GM18951 (cell line): ENCODE results near the gene MMP7.
"Not testable (repeated sequence)": the region's sequence is repeated elsewhere in the genome, so short reads cannot be mapped to it uniquely, and the experiment has no call there.

Source experiments
- POLR2A ChIP-seq: IDR thresholded peaks from 4 replicates; pipeline ENCODE4 v1.6.1; 2011; ENCODE audit warnings: mild to moderate bottlenecking; ENCODE audit not compliant: insufficient read length, insufficient read depth; ENCODE audit errors: extremely low read depth
- in situ Hi-C: fragments of 300-500 bp; cut with MboI; formaldehyde crosslinking; loops from one replicate; pipeline ENCODE4 v1.12.0; 2022; ENCODE audit warnings: low sequenced_read_pairs, mixed read lengths, inconsistent platforms; ENCODE audit not compliant: unreplicated experiment

MMP7 gene

DNA sequence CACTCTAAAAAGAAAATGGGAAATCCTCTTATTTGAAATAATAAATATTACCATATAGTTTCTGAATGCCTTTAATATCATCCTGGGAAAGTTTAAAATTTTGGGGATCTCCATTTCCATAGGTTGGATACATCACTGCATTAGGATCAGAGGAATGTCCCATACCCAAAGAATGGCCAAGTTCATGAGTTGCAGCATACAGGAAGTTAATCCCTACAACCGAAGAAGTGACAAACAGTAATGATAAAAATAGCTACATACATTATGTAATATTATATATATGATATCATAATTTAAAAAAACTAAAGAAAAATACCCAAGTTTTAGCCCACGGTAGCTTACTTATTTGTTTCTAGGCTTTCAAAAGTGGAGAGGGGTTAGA, 7.4 kb downstream of the MMP7 start:
- in situ Hi-C loops = no loop called here
- no peak for TF ChIP-seq POLR2A

DNA sequence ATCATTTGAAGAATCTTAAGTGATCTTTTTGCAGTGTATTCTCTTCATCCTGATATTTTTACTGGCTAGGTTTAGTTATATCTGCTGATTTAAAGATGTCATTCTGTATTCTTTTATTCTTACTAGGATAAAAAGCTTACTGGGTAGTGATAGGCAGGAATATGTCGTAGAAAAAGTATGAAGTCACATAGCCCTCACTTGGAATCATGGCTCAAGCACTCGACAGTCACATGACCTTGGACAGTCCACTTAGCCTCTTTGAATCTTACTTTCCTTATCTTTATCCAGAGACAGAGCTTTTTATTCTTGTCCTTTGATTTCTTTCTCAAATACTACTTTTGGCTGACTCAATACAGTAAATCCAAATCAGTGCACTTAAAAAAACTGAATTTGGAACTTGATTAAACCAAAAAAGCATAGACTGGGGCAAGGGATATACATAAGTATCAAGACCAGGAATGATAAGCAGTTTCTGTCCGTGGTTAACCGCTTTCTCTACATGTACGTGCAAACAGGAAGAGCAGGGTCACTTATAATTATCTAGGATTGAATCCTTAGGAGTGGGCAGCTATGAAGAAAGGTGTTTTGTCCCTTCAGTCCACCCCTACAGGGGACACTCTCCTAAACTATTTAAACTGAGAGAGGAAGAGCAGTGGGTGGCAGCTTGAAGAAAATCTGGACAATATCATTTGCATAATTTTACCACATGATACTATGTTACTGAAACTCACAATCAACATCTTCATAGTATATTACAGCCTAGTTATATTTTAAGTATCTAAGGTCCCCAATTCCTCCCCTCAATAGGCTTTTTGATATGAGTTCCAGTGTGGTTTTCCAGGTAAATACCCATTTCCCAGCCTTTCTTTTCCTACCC, 8.0 kb downstream of the MMP7 start:
- no peak for TF ChIP-seq POLR2A
- in situ Hi-C loops = no loop called here

DNA sequence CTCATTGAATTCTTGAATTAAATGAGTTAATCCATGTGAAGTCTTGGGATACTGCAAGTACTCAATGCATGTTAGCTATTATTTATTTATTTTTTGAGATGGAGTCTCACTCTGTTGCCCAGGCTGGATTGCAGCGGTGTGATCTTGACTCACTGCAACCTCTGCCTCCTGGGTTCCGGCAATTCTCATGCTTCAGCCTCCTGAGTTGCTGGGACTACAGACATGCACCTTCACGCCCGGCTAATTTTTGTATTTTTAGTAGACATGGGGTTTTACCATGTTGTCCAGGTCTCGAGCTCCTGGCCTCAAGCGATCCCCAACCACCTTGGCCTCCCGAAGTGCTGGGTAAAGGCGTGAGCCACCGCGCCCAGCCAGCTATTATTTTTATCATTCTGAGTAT, 9.4 kb downstream of the MMP7 start:
- TF ChIP-seq POLR2A = no peak
- in situ Hi-C loops = no loop called here

DNA sequence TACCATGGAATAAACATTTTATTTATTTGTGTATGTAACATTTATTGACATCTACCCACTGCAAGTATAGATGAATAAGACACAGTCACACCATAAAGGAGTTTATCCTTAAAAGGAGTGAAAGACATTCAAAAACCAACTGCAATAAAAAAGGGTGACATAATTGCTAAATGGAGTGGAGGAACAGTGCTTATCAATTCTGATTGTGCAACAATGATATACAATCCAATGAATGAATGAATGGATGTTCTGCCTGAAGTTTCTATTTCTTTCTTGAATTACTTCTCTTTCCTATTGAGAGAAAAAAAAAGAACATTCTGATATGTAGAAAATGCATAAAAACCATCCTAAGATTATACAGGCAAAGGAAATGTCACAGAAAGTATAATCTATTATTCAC, 10.0 kb downstream of the MMP7 start:
- in situ Hi-C loops = no loop called here

DNA sequence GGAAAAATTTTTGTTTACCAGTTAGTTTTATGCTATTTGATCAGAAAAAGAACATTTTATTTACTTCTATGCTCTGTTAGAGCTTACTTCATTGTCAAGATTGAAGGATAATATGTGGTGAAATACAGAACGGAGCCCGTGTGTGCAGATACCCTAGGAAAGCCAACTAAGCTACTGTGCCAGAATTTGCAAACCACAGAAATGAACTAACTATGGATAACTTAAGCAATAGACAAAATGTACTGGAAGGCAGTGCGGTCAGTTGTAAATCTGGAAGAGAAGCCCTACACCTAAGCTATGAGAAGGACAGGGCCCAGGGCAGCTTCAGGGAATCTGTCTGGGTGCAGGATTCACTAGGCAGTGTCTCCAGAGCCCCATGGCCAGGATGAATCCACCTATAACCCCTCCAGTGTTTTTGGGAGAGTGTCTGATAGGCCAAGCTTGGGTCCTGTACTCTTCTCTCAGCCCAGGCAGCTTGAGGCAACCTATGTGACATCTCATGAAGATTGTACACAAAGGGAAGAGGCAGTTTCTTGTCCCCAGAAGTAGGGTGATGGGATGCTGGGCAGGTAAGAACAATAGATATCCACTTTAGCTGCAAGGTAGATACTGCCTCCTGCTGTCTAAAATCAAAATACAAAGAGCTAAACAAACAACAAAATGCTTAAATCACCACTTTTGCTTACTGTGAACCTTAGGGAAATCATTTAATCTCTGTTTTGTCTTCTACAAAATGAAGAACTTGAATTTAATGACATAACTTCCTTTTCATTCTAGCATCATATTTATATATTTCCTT, 12.1 kb downstream of the MMP7 start:
- TF ChIP-seq POLR2A = no peak
- in situ Hi-C loops = no loop called here

More for the DNA sequence above, 10.0 kb downstream of the MMP7 start:
- TF ChIP-seq POLR2A = no peak

DNA sequence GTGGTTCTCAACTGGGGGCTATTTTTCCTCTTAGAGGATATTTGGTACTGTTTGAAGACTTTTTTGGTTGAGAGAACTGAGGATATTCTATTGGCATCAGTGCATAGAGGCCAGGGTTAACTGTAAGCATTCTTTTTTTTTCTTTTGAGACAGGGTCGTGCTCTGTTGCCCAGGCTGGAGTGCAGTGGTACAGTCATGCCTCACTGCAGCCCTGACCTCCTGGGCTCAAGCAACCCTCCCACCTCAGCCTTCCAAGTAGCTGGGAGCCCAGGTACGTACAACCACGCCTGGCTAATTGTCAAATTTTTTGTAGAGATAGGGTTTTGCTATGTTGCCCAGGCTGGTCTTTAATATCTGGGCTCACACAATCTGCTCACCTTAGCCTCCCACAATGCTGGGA, 12.9 kb downstream of the MMP7 start:
- in situ Hi-C loops = no loop called here
- no peak for TF ChIP-seq POLR2A

DNA sequence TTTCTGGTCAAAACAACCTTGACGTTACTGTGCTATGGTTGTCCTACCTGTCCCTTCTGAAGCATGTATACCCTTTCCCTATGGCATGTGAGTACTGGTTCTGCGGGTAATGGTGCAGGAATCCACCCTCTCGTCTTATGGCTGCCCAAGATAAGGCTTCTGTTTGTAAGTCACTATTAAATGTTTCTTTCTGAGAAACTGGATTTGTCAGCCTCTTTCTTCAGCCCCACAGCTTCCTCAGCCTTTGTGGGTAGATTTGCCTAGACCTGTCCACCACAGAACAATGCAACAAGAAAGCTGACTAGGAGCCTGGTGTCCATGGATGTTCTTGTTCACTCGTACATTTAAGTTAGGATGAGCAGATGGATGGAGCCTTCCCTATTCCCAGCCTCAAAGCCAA, 14.4 kb downstream of the MMP7 start:
- in situ Hi-C loops = no loop called here
- TF ChIP-seq POLR2A = no peak

DNA sequence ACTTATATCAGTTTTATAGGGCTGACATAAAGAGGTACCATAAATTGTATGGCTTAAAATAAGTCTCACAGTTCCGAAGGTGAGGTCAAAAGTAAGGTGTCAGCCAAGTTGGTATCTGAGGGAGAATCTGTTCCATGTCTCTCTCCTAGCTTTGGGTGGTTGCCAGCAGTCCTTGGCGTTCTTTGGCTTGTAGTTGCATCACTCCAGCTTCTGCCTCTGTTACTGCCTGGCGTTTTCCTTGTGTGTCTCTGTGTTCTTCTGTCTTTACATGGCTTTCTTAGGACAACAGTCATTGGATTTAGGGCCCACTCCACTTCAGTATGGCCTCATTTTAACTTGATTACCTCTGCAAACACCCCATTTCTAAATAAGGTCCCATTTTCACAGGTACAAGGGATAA, 16.7 kb downstream of the MMP7 start:
- in situ Hi-C loops = no loop called here
- TF ChIP-seq POLR2A = no peak

DNA sequence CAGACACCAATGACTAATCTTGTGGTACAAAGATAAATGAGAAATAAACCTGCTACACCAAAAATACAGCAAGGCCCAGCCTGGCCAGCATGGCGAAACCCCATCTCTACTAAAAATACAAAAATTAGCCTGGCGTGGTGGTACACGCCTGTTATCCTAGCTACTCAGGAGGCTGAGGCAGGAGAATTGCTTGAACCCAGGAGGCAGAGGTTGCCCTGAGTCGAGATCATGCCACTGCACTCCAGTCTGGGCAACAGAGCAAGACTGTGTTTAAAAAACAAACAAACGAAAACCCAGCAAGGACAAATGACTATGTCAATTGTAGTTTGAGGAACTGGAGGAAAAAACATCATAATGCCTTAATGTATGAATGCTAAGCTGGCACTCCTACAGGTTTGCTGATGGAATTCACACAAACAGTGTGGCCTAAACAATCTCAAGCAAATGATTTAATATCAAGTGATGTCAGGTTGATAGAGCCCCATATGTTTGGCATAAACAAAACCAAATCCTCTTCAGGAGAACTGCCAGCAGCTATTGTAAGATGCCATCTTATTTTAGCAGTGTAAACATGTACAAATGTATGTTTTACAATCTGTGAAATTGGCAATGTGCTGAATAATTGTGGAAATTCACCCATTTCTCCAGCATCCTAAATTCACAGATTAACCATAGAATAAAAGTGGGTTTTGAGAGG, 20.0 kb downstream of the MMP7 start:
- TF ChIP-seq POLR2A = no peak
- in situ Hi-C loops = no loop called here

DNA sequence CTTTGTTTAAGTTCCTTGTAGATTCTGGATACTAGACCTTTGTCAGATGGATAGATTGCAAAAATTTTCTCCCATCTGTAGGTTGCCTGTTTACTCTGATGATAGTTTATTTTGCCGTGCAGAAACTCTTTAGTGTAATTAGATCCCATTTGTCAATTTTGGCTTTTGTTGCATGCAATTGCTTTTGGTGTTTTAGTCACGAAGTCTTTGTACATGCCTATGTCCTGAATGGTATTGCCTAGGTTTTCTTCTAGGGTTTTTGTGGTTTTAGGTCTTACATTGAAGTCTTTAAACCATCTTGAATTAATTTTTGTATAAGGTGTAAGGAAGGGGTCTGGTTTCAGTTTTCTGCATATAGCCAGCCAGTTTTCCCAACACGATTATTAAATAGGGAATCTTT, 27.7 kb downstream of the MMP7 start:
- in situ Hi-C loops = not testable (repeated sequence)

DNA sequence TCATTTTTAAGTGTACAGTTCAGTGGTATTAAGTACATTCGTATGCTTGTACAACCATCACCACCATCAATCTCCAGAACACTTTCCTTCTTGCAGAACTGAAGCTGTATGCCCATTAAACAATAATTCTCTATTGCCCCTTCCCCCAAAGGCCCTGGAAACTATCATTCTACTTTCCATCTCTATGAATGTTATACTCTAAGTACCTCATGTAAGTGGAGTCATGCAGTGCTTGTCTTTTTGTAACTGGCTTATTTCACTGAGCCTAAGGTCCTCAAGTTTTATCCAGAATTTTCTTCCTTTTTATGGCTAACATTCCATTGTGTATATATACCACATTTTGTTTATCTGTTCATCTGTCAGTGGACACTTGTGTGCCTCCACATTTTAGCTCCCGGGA, 29.7 kb downstream of the MMP7 start:
- no peak for TF ChIP-seq POLR2A
- in situ Hi-C loops = no loop called here

DNA sequence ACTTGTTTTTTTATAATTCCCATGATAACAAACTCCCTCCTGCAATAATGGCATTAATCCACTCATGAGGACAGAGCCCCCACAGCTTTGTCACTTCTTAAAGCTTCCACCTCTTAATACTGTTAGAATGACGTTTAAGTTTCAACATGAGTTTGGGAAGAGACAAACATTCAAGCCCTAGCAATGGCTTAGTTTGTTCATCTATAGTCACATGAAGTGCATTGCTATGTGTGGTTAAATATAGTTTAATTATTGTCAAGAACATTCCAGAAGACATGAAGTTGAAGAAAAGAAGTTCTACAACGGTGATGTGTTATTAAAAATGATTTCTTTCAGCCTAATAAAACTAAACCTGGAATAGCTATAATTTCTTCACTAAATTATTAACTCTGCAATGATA, 30.6 kb downstream of the MMP7 start:
- TF ChIP-seq POLR2A = no peak
- in situ Hi-C loops = loop anchor here (10.0 kb wide), 1 partner anchor 155 kb away; the partner anchor contains the start of gene BIRC2

DNA sequence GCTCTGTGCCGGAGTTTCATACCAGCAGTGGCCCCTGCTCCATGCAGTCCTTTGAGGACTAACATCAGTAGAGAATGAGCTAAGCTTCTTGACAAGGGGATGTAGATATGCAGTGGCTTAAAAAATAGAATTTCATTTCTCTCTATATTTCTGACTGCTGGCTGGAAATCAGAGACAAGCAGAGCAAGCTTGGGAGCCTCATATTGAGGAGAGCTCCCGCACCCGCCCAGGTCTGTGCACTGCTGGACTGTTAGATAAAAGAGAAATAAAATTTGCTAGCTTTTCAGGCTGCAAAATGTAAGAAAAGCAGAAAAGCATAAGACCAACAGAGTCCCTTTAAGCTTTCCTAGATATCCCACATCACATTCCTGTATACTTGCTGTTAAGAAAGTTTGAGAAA, 31.4 kb downstream of the MMP7 start:
- in situ Hi-C loops = loop anchor here (10.0 kb wide), 1 partner anchor 154 kb away; the partner anchor contains the start of gene BIRC2
- no peak for TF ChIP-seq POLR2A
